OCI-LY7 (cell line): Measurements from ENCODE around the gene RALGAPA2.

ENCODE experiments used
- CTCF ChIP-seq: fragments of 200-600 bp; sonication (generic); conservative IDR thresholded peaks from 2 replicates; pipeline ENCODE4 v1.5.1; 2014; ENCODE audit warnings: mild to moderate bottlenecking, antibody characterized with exemption, low read length, moderate library complexity, mixed read lengths
- EZH2phosphoT487 ChIP-seq: fragments of 200-600 bp; sonication (generic); IDR thresholded peaks from 2 replicates; pipeline ENCODE4 v1.6.1; 2018; ENCODE audit warnings: low read depth, borderline replicate concordance, mild to moderate bottlenecking, mixed run types, antibody characterized with exemption, low read length, moderate library complexity, mixed read lengths

- no peak for TF ChIP-seq CTCF
- no peak for TF ChIP-seq EZH2phosphoT487
Measured at GRCh38 chr20:20552076-20552475, 160.4 kb downstream of the RALGAPA2 start.
